NCI-H1436 (cell line): ENCODE data around the gene MGAT2.
A peak's percentile ranks its signal among the peaks of the same experiment; 100 is the strongest.
"Not testable (repeated sequence)": the region's sequence is repeated elsewhere in the genome, so short reads cannot be mapped to it uniquely, and the experiment has no call there.

Source experiments
- DNase-seq: peaks from one replicate; lab custom pipeline; 2025; lab: John Stamatoyannopoulos, UW

The MGAT2 gene

GRCh38 chr14:49612251-49612650 lies 8.3 kb upstream of the MGAT2 start:
- DNase-seq = no peak

- DNase-seq = no peak
Measured at GRCh38 chr14:49612671-49613070, 7.9 kb upstream of the MGAT2 start.

DNA sequence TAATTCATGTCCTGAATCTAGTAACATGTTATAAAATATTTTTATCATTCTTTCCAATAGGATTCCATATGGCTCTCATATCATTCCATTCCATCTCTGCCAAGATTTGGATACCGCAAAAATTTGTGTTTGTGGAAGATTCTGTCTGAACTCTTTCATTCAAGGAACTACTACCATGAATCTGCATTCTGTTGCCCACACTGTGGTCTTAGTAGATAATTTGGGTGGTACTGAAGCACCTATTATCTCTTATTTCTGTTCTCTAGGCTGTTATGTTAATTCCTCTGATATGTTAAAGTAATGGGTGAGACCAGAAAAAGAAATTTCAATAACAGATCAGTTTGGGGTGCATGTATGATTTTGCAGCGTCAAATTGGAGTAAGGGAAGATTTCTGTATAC lies 6.4 kb upstream of the MGAT2 start:
- DNase-seq = no peak

DNA sequence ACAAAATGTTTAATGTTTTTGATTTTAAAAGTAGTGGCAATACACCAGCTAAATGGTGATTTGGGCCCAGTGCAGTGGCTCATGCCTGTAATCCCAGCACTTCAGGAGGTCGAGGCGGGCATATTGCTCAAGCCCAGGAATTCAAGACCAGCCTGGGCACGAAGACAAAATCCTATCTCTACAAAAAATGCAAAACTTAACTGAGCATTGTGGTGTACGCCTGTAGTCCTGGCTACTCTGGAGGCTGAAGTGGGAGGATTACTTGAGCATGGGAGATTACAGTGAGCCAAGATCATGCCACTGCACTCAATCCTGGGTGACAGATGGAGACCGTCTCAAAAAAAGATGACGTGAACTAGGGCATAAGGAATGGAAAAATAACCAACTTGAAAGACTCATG lies 4.8 kb upstream of the MGAT2 start:
- no peak for DNase-seq

DNA sequence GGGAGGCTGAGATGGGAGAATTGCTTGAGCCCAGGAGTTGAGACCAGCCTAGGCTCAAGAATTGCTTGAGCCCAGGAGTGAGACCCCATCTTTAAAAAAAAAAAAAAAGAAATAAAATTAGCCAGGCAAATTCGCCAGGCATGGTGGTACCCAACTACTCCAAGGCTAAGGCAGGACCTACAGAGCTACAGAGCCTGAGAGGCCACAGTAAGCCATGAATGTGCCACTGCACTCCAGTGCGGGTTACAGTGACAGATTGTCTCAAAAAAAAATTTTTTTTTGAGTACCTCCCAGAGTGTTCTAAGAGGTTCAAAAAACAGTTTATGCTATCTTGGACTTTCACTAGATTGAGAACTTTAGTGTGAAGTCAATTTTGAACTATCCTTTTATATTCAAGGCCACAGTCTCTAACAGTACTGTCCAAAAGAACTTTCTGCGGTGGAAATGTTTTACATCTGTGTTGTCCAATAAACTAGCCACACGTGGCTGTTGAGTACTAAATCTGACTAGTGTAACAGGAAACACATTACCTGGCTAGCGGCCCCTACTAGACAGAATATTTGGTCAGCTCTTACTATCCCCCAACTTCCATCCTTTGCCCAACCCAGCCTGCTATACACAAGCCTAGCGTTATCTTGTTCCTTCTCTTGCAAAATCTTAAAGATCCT lies 2.6 kb upstream of the MGAT2 start:
- no peak for DNase-seq

DNA sequence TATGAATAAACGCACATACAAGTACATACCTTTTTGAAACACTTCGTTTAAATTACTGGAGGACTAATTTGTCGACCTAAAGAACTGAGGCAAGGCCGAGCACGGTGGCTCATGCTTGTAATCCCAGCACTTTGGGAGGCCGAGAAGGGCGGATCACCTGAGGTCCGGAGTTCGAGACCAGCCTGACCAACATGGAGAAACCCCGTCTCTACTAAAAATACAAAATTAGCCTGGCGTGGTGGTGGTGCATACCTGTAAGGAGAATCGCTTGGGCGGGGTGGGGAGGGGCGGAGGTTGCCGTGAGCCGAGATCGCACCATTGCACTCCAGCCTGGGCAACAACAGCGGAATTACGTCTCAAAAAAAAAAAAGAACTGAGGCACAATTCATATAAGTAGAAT lies 1.3 kb upstream of the MGAT2 start:
- DNase-seq = not testable (repeated sequence)

DNA sequence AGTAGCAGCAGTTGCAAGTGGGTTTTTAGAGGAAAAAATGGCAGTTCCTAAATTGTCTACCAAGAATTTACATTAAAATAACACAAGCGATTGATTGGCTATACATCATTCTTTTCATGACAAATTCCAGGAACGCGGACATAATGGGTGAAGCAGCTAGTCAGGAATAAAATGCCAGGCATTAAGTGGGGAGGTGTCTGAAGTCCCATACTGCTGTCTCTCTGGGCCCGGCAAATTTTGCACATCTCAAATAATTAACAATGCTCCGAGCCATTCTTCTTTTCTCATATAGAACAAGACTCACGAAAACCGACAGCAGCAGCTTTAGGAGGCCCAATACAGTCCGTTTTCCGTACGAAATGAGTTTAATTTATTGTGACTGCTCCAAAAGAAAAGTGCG lies 869 bp upstream of the MGAT2 start:
- DNase-seq = no peak

GRCh38 chr14:49621114-49621881 lies 699 bp downstream of the MGAT2 start:
- peak; percentile 42 for DNase-seq

DNA sequence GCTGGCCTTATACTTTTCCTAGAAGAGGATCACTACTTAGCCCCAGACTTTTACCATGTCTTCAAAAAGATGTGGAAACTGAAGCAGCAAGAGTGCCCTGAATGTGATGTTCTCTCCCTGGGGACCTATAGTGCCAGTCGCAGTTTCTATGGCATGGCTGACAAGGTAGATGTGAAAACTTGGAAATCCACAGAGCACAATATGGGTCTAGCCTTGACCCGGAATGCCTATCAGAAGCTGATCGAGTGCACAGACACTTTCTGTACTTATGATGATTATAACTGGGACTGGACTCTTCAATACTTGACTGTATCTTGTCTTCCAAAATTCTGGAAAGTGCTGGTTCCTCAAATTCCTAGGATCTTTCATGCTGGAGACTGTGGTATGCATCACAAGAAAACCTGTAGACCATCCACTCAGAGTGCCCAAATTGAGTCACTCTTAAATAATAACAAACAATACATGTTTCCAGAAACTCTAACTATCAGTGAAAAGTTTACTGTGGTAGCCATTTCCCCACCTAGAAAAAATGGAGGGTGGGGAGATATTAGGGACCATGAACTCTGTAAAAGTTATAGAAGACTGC lies 1.5 kb downstream of the MGAT2 start:
- no peak for DNase-seq

GRCh38 chr14:49623387-49623786 lies 2.8 kb downstream of the MGAT2 start:
- DNase-seq = no peak

DNA sequence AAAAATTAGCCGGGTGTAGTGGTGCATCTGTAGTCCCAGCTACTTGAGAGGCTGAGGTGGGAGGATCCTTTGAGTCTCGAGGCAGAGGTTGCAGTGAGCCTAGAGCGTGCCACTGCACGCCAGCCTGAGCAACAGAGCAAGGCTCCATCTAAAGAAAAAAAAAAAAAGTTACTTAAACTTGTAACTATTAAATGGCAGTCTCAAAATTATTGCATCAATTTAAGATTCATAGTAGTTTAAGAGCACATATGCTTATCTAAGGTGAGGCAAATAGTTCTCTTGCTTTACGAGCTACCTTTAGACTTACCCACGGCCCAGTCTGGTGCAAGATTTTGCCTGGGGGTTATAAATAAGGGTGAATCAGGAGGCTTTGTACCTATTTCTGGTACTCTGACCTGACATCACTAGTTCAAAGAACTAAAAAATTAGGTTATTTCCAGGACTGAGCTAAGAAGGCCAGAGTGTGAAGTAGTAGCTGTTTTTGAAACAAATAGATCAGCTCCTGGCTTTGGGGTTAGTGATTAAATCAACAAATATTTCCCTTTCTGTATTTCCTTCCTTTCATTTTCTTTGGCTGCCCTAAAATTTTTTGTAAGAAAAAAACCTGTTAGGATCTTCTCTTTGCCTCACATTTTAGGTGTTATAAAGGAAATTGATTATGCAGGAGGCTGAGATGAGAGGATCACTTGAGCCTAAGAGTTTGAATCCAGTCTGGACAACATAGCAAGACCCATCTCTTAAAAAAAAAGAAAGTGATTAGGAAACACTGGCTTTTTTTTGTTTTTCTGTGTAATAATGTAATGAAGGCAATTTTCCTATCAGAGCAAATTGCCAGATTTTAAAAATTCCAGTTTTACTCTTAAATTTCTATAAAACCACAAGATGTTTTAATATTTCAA lies 3.6 kb downstream of the MGAT2 start:
- no peak for DNase-seq

DNA sequence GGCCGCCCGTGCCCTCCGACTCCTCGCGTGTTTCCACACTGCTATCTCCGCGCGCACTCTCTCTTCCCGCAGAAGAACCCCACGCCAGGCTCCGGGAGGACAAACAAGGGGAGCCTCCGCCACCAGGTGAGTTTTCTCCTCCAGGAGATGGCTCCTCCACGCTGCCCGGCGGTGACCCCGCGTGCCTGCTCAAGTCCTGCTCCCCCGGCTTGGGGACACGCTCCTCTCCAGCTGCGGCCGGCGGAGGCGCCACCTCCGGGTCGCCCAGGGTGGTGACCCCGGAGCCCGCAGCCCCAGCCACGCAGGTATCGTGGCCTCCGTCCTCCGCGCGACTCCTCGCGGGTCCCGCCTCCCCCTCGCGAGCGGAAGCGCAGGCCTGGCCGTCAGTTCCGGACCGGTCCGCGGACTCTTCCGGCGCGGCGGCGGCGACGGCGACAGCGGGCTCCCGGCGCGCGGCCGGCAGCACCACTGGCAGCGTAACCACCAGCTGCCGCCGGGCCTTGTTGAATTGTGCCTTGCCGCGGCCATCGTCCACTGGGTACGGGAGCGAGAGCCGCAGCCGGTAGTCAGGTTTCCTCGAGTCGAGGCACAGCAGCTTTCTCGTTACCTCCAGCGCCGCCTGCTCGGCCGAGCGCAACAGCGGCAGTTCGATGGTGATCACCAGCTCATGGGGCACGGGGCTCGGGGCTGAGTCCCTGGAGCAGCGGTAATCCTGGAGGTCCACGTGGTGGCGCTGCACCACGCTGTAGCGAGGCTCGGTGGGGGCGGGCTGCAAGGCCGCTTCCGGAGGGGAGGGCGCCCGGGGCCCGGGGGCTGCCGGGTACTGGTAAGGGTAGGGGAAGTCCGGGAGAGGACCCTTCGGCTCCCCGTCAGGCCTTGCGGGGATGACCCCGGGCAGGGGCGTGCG lies 13.3 kb downstream of the MGAT2 start:
- peak; percentile 92 for DNase-seq

- peak; percentile 38 for DNase-seq
Measured at GRCh38 chr14:49634547-49635334, 14.1 kb downstream of the MGAT2 start, which contains the start of gene DNAAF2. Gene DNAAF2 (minus strand): TSS chr14:49635244. CDS start chr14:49635149, 95 bp downstream.

GRCh38 chr14:49636866-49637265 lies 16.3 kb downstream of the MGAT2 start:
- no peak for DNase-seq

GRCh38 chr14:49637534-49638078 lies 17.0 kb downstream of the MGAT2 start:
- no peak for DNase-seq

DNA sequence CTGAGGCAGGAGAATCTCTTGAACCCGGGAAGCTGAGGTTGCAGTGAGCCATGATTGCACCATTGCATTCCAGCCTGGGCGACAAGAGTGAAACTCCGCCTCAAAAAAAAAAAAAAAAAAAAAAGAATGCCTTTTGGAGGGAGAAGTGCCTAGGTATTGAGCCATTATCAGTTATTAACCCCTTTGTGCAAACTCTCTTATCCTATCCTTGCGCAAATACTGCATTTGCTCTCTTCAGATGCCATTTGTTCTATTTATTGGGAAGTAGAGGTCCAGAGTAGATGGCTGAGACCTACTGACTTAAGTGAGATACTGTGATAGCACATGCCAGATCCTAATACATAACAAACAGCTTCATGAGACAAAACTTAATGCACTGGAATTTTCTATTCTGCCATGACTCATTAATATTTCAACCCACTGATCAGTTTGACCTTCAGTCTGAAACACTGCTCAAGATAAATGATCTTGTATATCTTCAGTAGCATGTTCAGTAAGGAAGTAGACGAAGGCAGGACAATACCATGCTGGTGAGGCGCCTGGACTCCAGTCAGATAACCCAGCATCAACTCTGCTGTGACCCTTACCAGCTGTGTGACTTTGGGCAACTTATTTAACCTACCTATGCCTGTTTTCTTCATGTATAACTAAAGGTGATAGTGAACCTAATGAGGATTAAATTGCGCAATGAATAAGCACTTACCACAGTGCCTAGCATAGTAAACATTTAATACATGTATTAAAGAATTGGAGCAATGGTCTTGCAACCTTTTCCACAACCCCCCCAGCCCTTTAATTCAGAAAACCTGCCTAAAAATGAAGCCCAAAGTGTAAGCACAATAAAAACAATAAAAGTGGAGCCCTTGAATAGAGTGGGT lies 20.2 kb downstream of the MGAT2 start:
- no peak for DNase-seq

- DNase-seq = no peak
Measured at GRCh38 chr14:49641697-49642129, 21.1 kb downstream of the MGAT2 start.

- DNase-seq = no peak
Measured at GRCh38 chr14:49642163-49642562, 21.6 kb downstream of the MGAT2 start.

DNA sequence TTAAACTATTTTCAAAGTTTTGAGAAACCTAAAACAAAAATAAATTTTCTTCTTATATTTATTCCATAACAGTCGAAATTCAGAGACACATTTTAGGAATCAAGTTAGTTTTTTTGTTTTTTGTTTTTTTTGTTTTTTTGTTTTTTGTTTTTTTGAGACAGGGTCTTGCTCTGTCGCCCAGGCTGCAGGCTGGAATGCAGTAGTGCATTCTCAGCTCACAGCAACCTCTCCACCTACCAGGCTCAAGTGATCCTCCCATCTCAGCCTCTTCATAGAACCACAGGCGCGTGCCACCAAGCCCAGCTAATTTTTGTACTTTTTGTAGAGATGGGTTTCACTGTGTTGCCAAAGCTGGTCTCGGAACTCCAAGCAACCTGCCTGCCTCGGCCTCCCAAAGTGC lies 32.9 kb downstream of the MGAT2 start:
- DNase-seq = no peak
